Kidney (tissue), 14 donors: Measurements from ENCODE around the gene PDE4D. TPM values are rescaled to one million over a fixed set of nuclear protein-coding genes. Genes with fewer than 3 reads are reported as not detected.

ENCODE experiments used
- DNase-seq, 5 donors: peaks; one replicate each; pipeline ENCODE4 v3.0.0-alpha.2; 2013 to 2020
- FAIRE-seq: peaks from 2 replicates; lab custom pipeline; 2012; peaks lifted over from hg19 to GRCh38; lab: Jason Lieb, UNC
- H3K27ac ChIP-seq, 2 donors: one replicate each; pipeline ENCODE4 v1.7.0; 2013; ENCODE audit warnings: low read depth in 2 of 2, low read length in 2 of 2, inconsistent platforms in 1 of 2
- H3K27me3 ChIP-seq: one replicate; pipeline ENCODE4 v1.7.1; 2013; ENCODE audit warnings: low read length, inconsistent platforms; ENCODE audit not compliant: control insufficient read depth, insufficient read depth
- H3K36me3 ChIP-seq, 3 donors: one replicate each; pipeline versions ENCODE4 v1.7.0 to v1.7.1; 2013; ENCODE audit warnings: low read length in 3 of 3, control low read depth in 1 of 3, inconsistent platforms in 1 of 3; ENCODE audit not compliant: insufficient read depth in 3 of 3, control insufficient read depth in 2 of 3
- H3K4me1 ChIP-seq, 3 donors: one replicate each; pipeline versions ENCODE4 v1.7.0 to v1.7.1; 2013; ENCODE audit warnings: low read length in 3 of 3, inconsistent platforms in 1 of 3, low read depth in 1 of 3; ENCODE audit not compliant: control insufficient read depth in 2 of 3, insufficient read depth in 2 of 3
- H3K4me3 ChIP-seq, 3 donors: one replicate each; pipeline versions ENCODE4 v1.7.0 to v1.8.1; 2013; ENCODE audit warnings: low read length in 3 of 3, control low read depth in 1 of 3, inconsistent platforms in 1 of 3
- H3K9ac ChIP-seq, 3 donors: one replicate each; pipeline versions ENCODE4 v1.7.0 to v1.7.1; 2013; ENCODE audit warnings: low read length in 3 of 3, control low read depth in 1 of 3, inconsistent platforms in 1 of 3
- H3K9me3 ChIP-seq, 3 donors: one replicate each; pipeline versions ENCODE4 v1.7.0 to v1.7.1; 2013; ENCODE audit warnings: low read length in 3 of 3, control low read depth in 1 of 3, inconsistent platforms in 1 of 3; ENCODE audit not compliant: control insufficient read depth in 2 of 3, insufficient read depth in 1 of 3
- intact Hi-C: fragments of 100-400 bp; cut with DNase I; formaldehyde crosslinking; loops from one replicate; pipeline ENCODE4 v1.11.1; 2022
- polyA plus RNA-seq: library from polyadenylated mRNA; stranded (reverse); fragments of 350-450 nt; fragmentation: Illumina TruSeq; extraction: RNeasy Lipid Tissue Mini Kit (QIAGEN cat#74804); gene quantifications from one replicate; pipeline ENCODE4 v1.2.3, GENCODE V29; 2014; ENCODE audit warnings: low read depth, low replicate concordance; ENCODE audit not compliant: insufficient read depth
- total RNA-seq: library from RNA; stranded (reverse); fragmentation: NEBNext Ultra II Directional; extraction: Animal tissue kit (Norgen Biotek cat#: 25700); gene quantifications from one replicate; pipeline ENCODE4 v1.2.1, GENCODE V29; 2021
- TF ChIP-seq, protein P1 (sequence below): IDR thresholded peaks from 3 replicates; pipeline ENCODE4 v1.5.1; 2012; ENCODE audit warnings: mild to moderate bottlenecking, moderate library complexity, borderline replicate concordance; ENCODE audit not compliant: insufficient read depth; ENCODE audit errors: extremely low read depth
- donor health status: control.
- donor health status: control.
- donor health status: control.
- donor health status: control.
- donor health status: control.
- donor health status: DM: yes; HTN: yes; CAD: no.
- donor health status: Normal renal cell carcinoma (clear cell type).

The PDE4D gene
- total and polyA plus RNA-seq, 2 donors from 2014 or later, result 9.2 to 78.9 TPM

DNA sequence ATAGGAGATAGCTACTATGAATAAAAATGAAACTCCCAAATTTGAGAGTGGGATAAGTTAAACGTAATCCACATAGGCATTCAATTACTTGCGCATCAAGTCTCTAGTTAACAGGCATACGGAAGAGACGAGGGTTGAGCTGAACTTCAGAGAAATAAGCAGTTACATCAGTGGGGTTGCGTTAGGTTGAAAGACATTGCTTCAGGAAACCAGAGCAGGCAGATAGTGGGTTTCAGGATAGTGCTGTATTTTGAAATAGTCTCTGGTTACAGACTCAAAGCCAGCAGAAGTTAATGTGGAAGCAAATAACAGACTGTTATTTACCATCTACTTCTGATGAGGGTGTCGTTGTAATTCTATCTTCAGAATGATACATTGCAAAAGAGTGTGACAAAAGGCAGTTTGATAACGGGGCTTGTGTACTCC is 533.4 kb downstream of the PDE4D start:
- TF ChIP-seq, protein P1, sequence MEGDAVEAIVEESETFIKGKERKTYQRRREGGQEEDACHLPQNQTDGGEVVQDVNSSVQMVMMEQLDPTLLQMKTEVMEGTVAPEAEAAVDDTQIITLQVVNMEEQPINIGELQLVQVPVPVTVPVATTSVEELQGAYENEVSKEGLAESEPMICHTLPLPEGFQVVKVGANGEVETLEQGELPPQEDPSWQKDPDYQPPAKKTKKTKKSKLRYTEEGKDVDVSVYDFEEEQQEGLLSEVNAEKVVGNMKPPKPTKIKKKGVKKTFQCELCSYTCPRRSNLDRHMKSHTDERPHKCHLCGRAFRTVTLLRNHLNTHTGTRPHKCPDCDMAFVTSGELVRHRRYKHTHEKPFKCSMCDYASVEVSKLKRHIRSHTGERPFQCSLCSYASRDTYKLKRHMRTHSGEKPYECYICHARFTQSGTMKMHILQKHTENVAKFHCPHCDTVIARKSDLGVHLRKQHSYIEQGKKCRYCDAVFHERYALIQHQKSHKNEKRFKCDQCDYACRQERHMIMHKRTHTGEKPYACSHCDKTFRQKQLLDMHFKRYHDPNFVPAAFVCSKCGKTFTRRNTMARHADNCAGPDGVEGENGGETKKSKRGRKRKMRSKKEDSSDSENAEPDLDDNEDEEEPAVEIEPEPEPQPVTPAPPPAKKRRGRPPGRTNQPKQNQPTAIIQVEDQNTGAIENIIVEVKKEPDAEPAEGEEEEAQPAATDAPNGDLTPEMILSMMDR, result no peak
- no peak overlapping the region for H3K27ac ChIP-seq
- no peaks in the 10 kb centered on the region for H3K36me3 ChIP-seq
- no peak overlapping the region for H3K9ac ChIP-seq
- no peaks in the 10 kb centered on the region for H3K27me3 ChIP-seq
- H3K9me3 ChIP-seq, result no peaks in the 10 kb centered on the region
- intact Hi-C loops, result no loop called here
- H3K4me3 ChIP-seq, result no peak overlapping the region
- peaks cover 6 to 14% (median 7%) of the 10 kb centered on the region in 3 donors for H3K4me1 ChIP-seq
- DNase-seq (no peak), FAIRE-seq (no peak)

- FAIRE-seq (no peak), DNase-seq (peak in 2 of 5 donors; percentile 20 to 46)
- Histone ChIP-seq H3K4me1 (peaks cover 6 to 14% (median 7%) of the 10 kb centered on the region in 3 donors), H3K4me3 (no peak overlapping the region), H3K36me3 (no peaks in the 10 kb centered on the region), H3K9me3 (no peaks in the 10 kb centered on the region), H3K27me3 (no peaks in the 10 kb centered on the region), H3K9ac (no peak overlapping the region), H3K27ac (no peak overlapping the region)
- intact Hi-C loops, result no loop called here
- TF ChIP-seq, protein P1, result no peak
Observed at GRCh38 chr5:59358005-59358861, 535.3 kb downstream of the PDE4D start.

DNA sequence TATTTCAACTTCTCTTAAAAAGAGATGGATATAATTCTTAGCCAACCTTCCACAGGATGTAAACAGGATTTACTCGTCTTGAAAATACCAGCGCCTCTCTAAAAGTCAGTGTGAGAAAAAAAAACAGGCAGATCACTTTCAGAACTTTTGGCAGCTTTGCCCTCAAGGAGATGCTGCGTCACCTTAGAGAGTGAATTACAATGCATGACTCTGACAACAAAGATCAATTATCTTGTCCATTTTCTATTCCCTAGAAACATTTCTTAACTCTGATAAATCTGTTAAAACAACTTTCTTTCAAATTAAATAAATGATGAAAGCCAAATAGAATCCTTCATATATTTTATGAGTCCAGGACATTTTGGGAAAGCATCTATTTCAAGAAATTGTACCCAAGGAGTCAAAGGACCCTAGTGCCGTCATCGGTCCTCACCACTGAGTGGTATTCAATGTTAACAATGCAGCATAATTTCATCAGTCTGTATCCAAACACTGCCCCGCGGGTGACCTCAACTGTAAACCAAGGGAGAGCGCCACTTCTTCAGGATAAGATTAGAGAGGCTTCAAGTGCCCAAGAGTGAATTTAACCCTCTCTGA is 536.0 kb downstream of the PDE4D start:
- no peaks in the 10 kb centered on the region for H3K9me3 ChIP-seq
- H3K9ac ChIP-seq, result no peak overlapping the region
- H3K27ac ChIP-seq, result peak overlapping the region in 1 of 2 donors; percentile 48
- FAIRE-seq (no peak), DNase-seq (peak in 1 of 5 donors; percentile 32)
- H3K4me3 ChIP-seq, result no peak overlapping the region
- H3K4me1 ChIP-seq, result peaks cover 6 to 14% (median 7%) of the 10 kb centered on the region in 3 donors
- TF ChIP-seq, protein P1, result no peak
- H3K36me3 ChIP-seq, result no peaks in the 10 kb centered on the region
- H3K27me3 ChIP-seq, result no peaks in the 10 kb centered on the region
- intact Hi-C loops, result no loop called here
